HepG2 (cell line): ENCODE measurements around the gene RAE1.

Experiments used
- CTCF ChIP-seq: sonication (generic); formaldehyde crosslinking; IDR thresholded peaks from 2 replicates; pipeline ENCODE4 v1.5.0; 2020; ENCODE audit warnings: mild to moderate bottlenecking, missing genetic modification reagents, moderate library complexity
- MTF2 ChIP-seq: sonication (generic); formaldehyde crosslinking; IDR thresholded peaks from 2 replicates; pipeline ENCODE4 v1.5.0; 2020; ENCODE audit warnings: missing genetic modification reagents, borderline replicate concordance
- MXI1 ChIP-seq: IDR thresholded peaks from 3 replicates; pipeline ENCODE4 v1.6.1; 2012; ENCODE audit warnings: low read depth, low read length, inconsistent platforms, borderline replicate concordance
- NFRKB ChIP-seq: fragments of 450-650 bp; IDR thresholded peaks from 2 replicates; pipeline ENCODE4 v1.6.1; 2017
- SMYD3 ChIP-seq: sonication (generic); formaldehyde crosslinking; IDR thresholded peaks from 2 replicates; pipeline ENCODE4 v1.8.1; 2023; ENCODE audit warnings: mild to moderate bottlenecking, missing genetic modification reagents
- SRSF9 ChIP-seq: fragments of 200-400 bp; formaldehyde crosslinking; IDR thresholded peaks from 2 replicates; pipeline ENCODE4 v1.6.1; 2018; ENCODE audit warnings: borderline replicate concordance, mild to moderate bottlenecking, low read depth, low read length; ENCODE audit not compliant: insufficient read depth, poor library complexity, severe bottlenecking
- ZNF180 ChIP-seq: sonication (generic); formaldehyde crosslinking; IDR thresholded peaks from 2 replicates; pipeline ENCODE4 v1.4.0; 2020; ENCODE audit warnings: low read depth, missing genetic modification reagents, borderline replicate concordance
- ZNF501 ChIP-seq: sonication (generic); formaldehyde crosslinking; IDR thresholded peaks from 2 replicates; pipeline ENCODE4 v1.5.1; 2020; ENCODE audit warnings: mild to moderate bottlenecking, moderate library complexity, missing genetic modification reagents

GRCh38 chr20:57412347-57413029 lies 61.4 kb downstream of the RAE1 start:
- TF ChIP-seq MXI1 (no peak), ZNF501 (no peak), ZNF180 (no peak), SMYD3 (CRISPR knock-in tag) (no peak), NFRKB (no peak), CTCF (CRISPR knock-in tag) (no peak), SRSF9 (no peak), MTF2 (CRISPR knock-in tag) (no peak)
